GM21786 (cell line): ENCODE measurements around the gene ERMARD.
"Not testable (repeated sequence)": the region's sequence is repeated elsewhere in the genome, so short reads cannot be mapped to it uniquely, and the experiment has no call there.

ENCODE experiments used
- ATAC-seq: cut with Tn5 transposase; IDR thresholded peaks from one replicate; pipeline ENCODE4 v1.9.1; 2021; ENCODE audit not compliant: unreplicated experiment

The ERMARD gene

GRCh38 chr6:169738204-169738975, 13.0 kb upstream of the ERMARD start:
- no peak for ATAC-seq

GRCh38 chr6:169738976-169739529, 12.4 kb upstream of the ERMARD start:
- no peak for ATAC-seq

- no peak for ATAC-seq
These were observed 10.1 kb upstream of the ERMARD start for GRCh38 chr6:169741344-169741743.

- ATAC-seq: no peak
These were observed 6.0 kb upstream of the ERMARD start for GRCh38 chr6:169745405-169745804.

- no peak for ATAC-seq
These were observed 4.9 kb upstream of the ERMARD start for GRCh38 chr6:169746556-169746955.

- ATAC-seq: no peak
These were observed 727 bp downstream of the ERMARD start for GRCh38 chr6:169752074-169752623.

GRCh38 chr6:169755162-169755561, 3.7 kb downstream of the ERMARD start:
- ATAC-seq: no peak

- ATAC-seq: no peak
These were observed 11.9 kb downstream of the ERMARD start for GRCh38 chr6:169763308-169763707.

GRCh38 chr6:169763881-169764280, 12.5 kb downstream of the ERMARD start:
- ATAC-seq: no peak

GRCh38 chr6:169765789-169766188, 14.4 kb downstream of the ERMARD start:
- ATAC-seq: not testable (repeated sequence)

GRCh38 chr6:169766232-169766631, 14.8 kb downstream of the ERMARD start:
- no peak for ATAC-seq

GRCh38 chr6:169766921-169767736, 15.7 kb downstream of the ERMARD start:
- ATAC-seq: no peak

GRCh38 chr6:169774347-169774746, 22.9 kb downstream of the ERMARD start:
- no peak for ATAC-seq

- ATAC-seq: no peak
These were observed 23.9 kb downstream of the ERMARD start for GRCh38 chr6:169775321-169775720.

- no peak for ATAC-seq
These were observed 25.0 kb downstream of the ERMARD start for GRCh38 chr6:169776379-169776778.

GRCh38 chr6:169777896-169778295, 26.5 kb downstream of the ERMARD start:
- ATAC-seq: no peak

- ATAC-seq: no peak
These were observed 27.2 kb downstream of the ERMARD start for GRCh38 chr6:169778646-169779045.

GRCh38 chr6:169779092-169779815, 27.8 kb downstream of the ERMARD start:
- no peak for ATAC-seq

GRCh38 chr6:169779896-169780295, 28.5 kb downstream of the ERMARD start:
- ATAC-seq: no peak

- no peak for ATAC-seq
These were observed 29.2 kb downstream of the ERMARD start for GRCh38 chr6:169780571-169781091.

- no peak for ATAC-seq
These were observed 31.5 kb downstream of the ERMARD start for GRCh38 chr6:169782966-169783365.
